ENCODE measurements around the gene GJA3. TPM values are rescaled to one million over a fixed set of nuclear protein-coding genes. Genes with fewer than 3 reads are reported as not detected.
A peak's percentile ranks its signal among the peaks of the same experiment; 100 is the strongest.

Gene GJA3
- total RNA-seq, 4 donors from 2014 or later, result 0.11 to 0.54 (median 0.41) TPM

DNA sequence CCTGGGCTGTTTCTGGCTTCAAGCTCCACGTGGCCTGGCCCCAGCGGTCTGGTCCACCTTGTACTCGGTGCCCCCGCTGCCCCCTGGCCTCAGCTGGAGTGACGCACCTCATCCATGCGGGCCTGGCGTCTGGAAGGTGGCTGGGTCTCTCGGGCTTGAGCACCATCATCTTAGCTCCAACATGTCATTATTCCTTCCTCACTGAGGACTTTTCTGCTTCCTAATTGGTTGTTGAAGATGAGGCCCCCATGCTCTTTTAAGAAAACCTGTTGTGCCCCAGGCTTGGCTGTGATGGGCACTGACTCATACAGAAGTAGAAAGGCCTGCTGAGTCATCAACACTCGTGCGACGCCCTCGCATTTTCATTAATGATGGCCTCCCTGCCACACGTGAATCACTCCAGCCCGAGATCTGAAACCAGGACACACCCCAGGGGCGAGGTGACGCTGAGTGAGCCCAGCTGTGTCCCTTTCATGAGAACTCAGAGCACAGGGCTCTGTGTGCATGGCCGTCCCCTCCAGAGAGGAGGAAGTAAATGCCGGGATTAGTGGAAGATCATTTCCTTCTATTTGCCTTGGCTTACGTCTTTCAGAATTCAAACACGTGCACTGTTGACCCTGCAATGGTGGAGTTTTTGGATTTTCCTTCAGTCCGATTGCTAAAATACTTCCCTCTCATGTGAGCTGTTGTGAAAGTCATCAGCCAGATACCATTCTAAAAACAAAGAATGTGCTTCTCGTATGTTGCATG is 14.0 kb upstream of the GJA3 start:
- H3K4me3 ChIP-seq (replicated peaks in 1 of 3), result no peak overlapping the region
- no peaks in the 10 kb centered on the region for H3K9me3 ChIP-seq
- no peak overlapping the region for H3K27ac ChIP-seq
- 74% methylated on average over 22 of the region's 22 CpGs for WGBS, 2 donors
- DNase-seq, result peak in 1 of 2 donors; percentile 24
- H3K36me3 ChIP-seq, result no peaks in the 10 kb centered on the region
- no peaks in the 10 kb centered on the region for H3K27me3 ChIP-seq
- intact Hi-C loops (cut with DNase I), result no loop called here
- TF ChIP-seq, protein P1, sequence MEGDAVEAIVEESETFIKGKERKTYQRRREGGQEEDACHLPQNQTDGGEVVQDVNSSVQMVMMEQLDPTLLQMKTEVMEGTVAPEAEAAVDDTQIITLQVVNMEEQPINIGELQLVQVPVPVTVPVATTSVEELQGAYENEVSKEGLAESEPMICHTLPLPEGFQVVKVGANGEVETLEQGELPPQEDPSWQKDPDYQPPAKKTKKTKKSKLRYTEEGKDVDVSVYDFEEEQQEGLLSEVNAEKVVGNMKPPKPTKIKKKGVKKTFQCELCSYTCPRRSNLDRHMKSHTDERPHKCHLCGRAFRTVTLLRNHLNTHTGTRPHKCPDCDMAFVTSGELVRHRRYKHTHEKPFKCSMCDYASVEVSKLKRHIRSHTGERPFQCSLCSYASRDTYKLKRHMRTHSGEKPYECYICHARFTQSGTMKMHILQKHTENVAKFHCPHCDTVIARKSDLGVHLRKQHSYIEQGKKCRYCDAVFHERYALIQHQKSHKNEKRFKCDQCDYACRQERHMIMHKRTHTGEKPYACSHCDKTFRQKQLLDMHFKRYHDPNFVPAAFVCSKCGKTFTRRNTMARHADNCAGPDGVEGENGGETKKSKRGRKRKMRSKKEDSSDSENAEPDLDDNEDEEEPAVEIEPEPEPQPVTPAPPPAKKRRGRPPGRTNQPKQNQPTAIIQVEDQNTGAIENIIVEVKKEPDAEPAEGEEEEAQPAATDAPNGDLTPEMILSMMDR (IDR thresholded peaks at IDR 0.05), result no peak
- no peak for TF ChIP-seq POLR2A (IDR thresholded peaks at IDR 0.05)
- no peaks in the 10 kb centered on the region for H3K4me1 ChIP-seq

DNA sequence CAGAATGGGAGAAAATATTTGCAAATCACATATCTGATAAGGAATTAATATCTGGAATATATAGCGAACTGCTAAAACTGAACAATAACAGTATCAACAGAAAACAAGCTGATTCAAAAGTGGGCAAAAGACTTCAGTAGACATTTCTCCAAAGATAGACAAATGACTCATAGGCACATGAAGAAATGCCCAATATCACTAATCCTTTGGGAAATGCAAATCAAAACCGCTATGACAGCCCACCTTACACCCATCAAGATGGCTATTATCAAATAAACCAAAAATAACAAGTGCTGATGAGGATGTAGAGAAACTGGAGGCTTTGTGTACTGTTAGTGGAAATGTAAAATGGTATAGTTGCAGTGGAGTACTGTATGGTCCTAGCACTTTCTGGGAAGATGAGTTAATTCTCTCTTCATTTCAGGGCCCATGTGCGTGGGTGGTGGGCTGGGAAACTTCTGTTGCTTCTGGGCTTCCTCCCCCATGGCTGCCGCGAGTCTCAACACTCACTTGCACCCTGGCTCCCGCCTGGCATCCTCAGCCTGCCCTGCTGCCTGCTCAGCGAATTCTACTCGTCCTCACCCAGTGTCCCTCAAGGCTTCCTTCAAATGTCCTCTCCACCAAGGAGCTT is 12.4 kb upstream of the GJA3 start:
- TF ChIP-seq, protein P1 (IDR thresholded peaks at IDR 0.05), result no peak
- no peak for TF ChIP-seq POLR2A (IDR thresholded peaks at IDR 0.05)
- Histone ChIP-seq H3K4me1 (no peaks in the 10 kb centered on the region), H3K27me3 (no peaks in the 10 kb centered on the region), H3K36me3 (no peaks in the 10 kb centered on the region), H3K4me3 (replicated peaks in 1 of 3) (no peak overlapping the region), H3K9me3 (no peaks in the 10 kb centered on the region), H3K27ac (no peak overlapping the region)
- WGBS, 2 donors, result 89 to 93% methylated on average over 8 of the region's 8 CpGs
- no peak for DNase-seq
- intact Hi-C loops (cut with DNase I), result no loop called here

DNA sequence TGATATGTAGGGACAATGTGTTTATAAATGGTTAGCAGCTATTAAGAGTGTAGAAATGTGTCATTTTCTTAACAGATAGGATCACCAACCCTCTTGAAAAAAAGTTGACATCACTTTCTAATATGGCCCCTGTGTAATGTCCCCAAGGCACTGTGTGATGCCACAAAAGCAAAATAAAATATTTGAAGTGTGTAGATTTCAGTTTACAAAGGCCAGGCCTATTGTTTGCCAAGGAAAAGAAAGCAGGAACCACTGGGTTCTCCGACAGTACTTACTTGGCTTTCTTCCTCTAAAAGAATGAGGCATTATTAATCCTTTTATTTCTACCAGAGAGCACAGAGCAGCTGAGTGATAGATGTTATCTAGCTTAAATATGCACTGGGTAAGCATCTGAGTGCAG is 10.5 kb upstream of the GJA3 start:
- H3K9me3 ChIP-seq, result no peaks in the 10 kb centered on the region
- WGBS, 2 donors, result 81 to 88% methylated on average over 1 of the region's 1 CpG
- no peak for DNase-seq
- no peaks in the 10 kb centered on the region for H3K36me3 ChIP-seq
- H3K27me3 ChIP-seq, result no peaks in the 10 kb centered on the region
- intact Hi-C loops (cut with DNase I), result no loop called here
- H3K27ac ChIP-seq, result no peak overlapping the region
- no peak overlapping the region for H3K4me3 ChIP-seq (replicated peaks in 1 of 3)
- H3K4me1 ChIP-seq, result no peaks in the 10 kb centered on the region
- TF ChIP-seq POLR2A (IDR thresholded peaks at IDR 0.05), result no peak
- TF ChIP-seq, protein P1 (IDR thresholded peaks at IDR 0.05), result no peak

DNA sequence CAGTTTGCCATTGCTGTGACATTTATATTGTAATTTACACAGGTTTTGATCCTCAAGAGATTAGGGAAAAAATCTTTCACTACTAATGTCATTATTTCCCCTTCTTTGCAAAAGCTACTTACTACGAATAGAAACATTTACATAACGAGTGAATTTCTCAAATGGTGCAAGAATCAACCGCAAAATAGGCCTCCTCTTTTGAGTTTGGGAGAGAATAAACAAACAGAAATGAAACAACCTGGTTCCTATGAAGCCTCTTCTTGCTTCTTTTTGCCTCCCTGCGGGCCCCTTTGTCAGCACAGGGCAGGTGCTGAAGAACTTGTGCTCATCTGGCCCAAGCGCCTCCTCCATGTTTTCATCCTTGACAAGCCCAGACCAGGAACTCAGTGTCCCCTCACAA is 10.1 kb upstream of the GJA3 start:
- no peak overlapping the region for H3K27ac ChIP-seq
- no peaks in the 10 kb centered on the region for H3K36me3 ChIP-seq
- no peaks in the 10 kb centered on the region for H3K4me1 ChIP-seq
- H3K4me3 ChIP-seq (replicated peaks in 1 of 3), result no peak overlapping the region
- H3K9me3 ChIP-seq, result no peaks in the 10 kb centered on the region
- no peaks in the 10 kb centered on the region for H3K27me3 ChIP-seq
- intact Hi-C loops (cut with DNase I), result no loop called here
- WGBS, 2 donors, result 92 to 96% methylated on average over 5 of the region's 5 CpGs
- TF ChIP-seq, protein P1 (IDR thresholded peaks at IDR 0.05), result no peak
- no peak for TF ChIP-seq POLR2A (IDR thresholded peaks at IDR 0.05)
- DNase-seq, result no peak

DNA sequence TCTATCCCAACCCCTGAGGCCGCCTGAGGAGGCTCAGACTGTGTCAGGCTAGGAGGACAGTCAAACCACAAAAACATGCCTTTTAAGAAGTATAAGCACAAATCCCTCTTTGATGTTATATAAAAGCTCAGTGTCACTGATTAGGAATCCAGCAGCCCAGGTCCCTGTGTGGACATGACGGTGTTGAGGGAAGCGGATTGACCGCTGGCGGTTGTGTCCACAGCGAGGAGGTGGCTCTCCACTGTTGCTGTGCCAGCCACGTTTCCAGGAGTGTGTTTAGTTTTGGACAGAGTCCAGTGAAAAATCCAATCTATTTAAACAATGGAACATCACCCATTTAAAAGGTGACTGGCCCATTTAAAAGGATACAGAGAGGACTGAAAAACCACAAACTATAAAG is 7.5 kb upstream of the GJA3 start:
- no peak for TF ChIP-seq POLR2A (IDR thresholded peaks at IDR 0.05)
- TF ChIP-seq, protein P1 (IDR thresholded peaks at IDR 0.05), result no peak
- no peaks in the 10 kb centered on the region for H3K9me3 ChIP-seq
- H3K4me3 ChIP-seq (replicated peaks in 1 of 3), result no peak overlapping the region
- DNase-seq, result no peak
- H3K27me3 ChIP-seq, result no peaks in the 10 kb centered on the region
- 82 to 86% methylated on average over 7 of the region's 7 CpGs for WGBS, 2 donors
- no peak overlapping the region for H3K27ac ChIP-seq
- intact Hi-C loops (cut with DNase I), result loop anchor here (10.0 kb wide), 1 partner anchor 234 kb away; no protein-coding TSS in a partner anchor
- no peaks in the 10 kb centered on the region for H3K4me1 ChIP-seq
- H3K36me3 ChIP-seq, result no peaks in the 10 kb centered on the region
